ENCODE results near the gene EFCAB11.

EFCAB11 gene

GRCh38 chr14:89793367-89793716 is 161.2 kb downstream of the EFCAB11 start:
- no peak for TF ChIP-seq CTCF (IDR thresholded peaks at IDR 0.05; ENCODE audit: control insufficient read depth, extremely low read depth, insufficient read depth)
- H3K4me3 ChIP-seq (ENCODE audit: low read depth, low read length) = no peak overlapping the region
- DNase-seq (ENCODE audit: low read depth) = no peak

GRCh38 chr14:89792489-89793366 is 161.8 kb downstream of the EFCAB11 start:
- peak; percentile 60 for DNase-seq (ENCODE audit: low read depth)
- no peak for TF ChIP-seq CTCF (IDR thresholded peaks at IDR 0.05; ENCODE audit: control insufficient read depth, extremely low read depth, insufficient read depth)
- no peak overlapping the region for H3K4me3 ChIP-seq (ENCODE audit: low read depth, low read length)

GRCh38 chr14:89787525-89787924 is 167.0 kb downstream of the EFCAB11 start:
- no peak overlapping the region for H3K4me3 ChIP-seq (ENCODE audit: low read depth, low read length)
- no peak for TF ChIP-seq CTCF (IDR thresholded peaks at IDR 0.05; ENCODE audit: control insufficient read depth, extremely low read depth, insufficient read depth)
- DNase-seq (ENCODE audit: low read depth) = no peak

GRCh38 chr14:89781046-89781445 is 173.5 kb downstream of the EFCAB11 start:
- TF ChIP-seq CTCF (IDR thresholded peaks at IDR 0.05; ENCODE audit: control insufficient read depth, extremely low read depth, insufficient read depth) = no peak
- no peak overlapping the region for H3K4me3 ChIP-seq (ENCODE audit: low read depth, low read length)
- DNase-seq (ENCODE audit: low read depth) = no peak

- H3K4me3 ChIP-seq (ENCODE audit: low read depth, low read length) = no peak overlapping the region
- TF ChIP-seq CTCF (IDR thresholded peaks at IDR 0.05; ENCODE audit: control insufficient read depth, extremely low read depth, insufficient read depth) = no peak
- no peak for DNase-seq (ENCODE audit: low read depth)
Measured at GRCh38 chr14:89779707-89780106, 174.8 kb downstream of the EFCAB11 start.

GRCh38 chr14:89775946-89776345 is 178.6 kb downstream of the EFCAB11 start:
- no peak for TF ChIP-seq CTCF (IDR thresholded peaks at IDR 0.05; ENCODE audit: control insufficient read depth, extremely low read depth, insufficient read depth)
- no peak for DNase-seq (ENCODE audit: low read depth)

GRCh38 chr14:89775151-89775550 is 179.4 kb downstream of the EFCAB11 start:
- no peak for DNase-seq (ENCODE audit: low read depth)
- no peak for TF ChIP-seq CTCF (IDR thresholded peaks at IDR 0.05; ENCODE audit: control insufficient read depth, extremely low read depth, insufficient read depth)
- H3K4me3 ChIP-seq (ENCODE audit: low read depth, low read length) = no peak overlapping the region

More at GRCh38 chr14:89775946-89776345, 178.6 kb downstream of the EFCAB11 start:
- no peak overlapping the region for H3K4me3 ChIP-seq (ENCODE audit: low read depth, low read length)
